Effector memory CD4-positive, alpha-beta T cell (primary cell): ENCODE measurements around the gene SPACA7.

Experiments
- DNase-seq, 3 donors: peaks; one replicate each; pipeline ENCODE4 v3.0.0-alpha.2; 2020
- H3K27ac ChIP-seq: 2 replicates; pipeline ENCODE4 v1.7.0; 2013; ENCODE audit warnings: mild to moderate bottlenecking, low read length, moderate library complexity; ENCODE audit not compliant: insufficient read depth, poor library complexity, severe bottlenecking
- H3K27me3 ChIP-seq: replicated peaks from 2 replicates; pipeline ENCODE4 v1.7.0; 2013; ENCODE audit warnings: mild to moderate bottlenecking, low read length; ENCODE audit not compliant: insufficient read depth, control insufficient read depth, poor library complexity, severe bottlenecking
- H3K36me3 ChIP-seq: 2 replicates; pipeline ENCODE4 v1.7.0; 2013; ENCODE audit warnings: mild to moderate bottlenecking, low read length, moderate library complexity; ENCODE audit not compliant: control insufficient read depth, insufficient read depth
- H3K4me1 ChIP-seq: 2 replicates; pipeline ENCODE4 v1.7.0; 2013; ENCODE audit warnings: low read length, mild to moderate bottlenecking; ENCODE audit not compliant: control insufficient read depth, insufficient read depth, poor library complexity, severe bottlenecking
- H3K4me3 ChIP-seq: 2 replicates; pipeline ENCODE4 v1.7.0; 2013; ENCODE audit warnings: low read length, low read depth, mild to moderate bottlenecking; ENCODE audit not compliant: insufficient read depth, poor library complexity, severe bottlenecking
- H3K9me3 ChIP-seq: 2 replicates; pipeline ENCODE4 v1.7.0; 2013; ENCODE audit warnings: mild to moderate bottlenecking, low read length, moderate library complexity; ENCODE audit not compliant: control insufficient read depth

Gene SPACA7

DNA sequence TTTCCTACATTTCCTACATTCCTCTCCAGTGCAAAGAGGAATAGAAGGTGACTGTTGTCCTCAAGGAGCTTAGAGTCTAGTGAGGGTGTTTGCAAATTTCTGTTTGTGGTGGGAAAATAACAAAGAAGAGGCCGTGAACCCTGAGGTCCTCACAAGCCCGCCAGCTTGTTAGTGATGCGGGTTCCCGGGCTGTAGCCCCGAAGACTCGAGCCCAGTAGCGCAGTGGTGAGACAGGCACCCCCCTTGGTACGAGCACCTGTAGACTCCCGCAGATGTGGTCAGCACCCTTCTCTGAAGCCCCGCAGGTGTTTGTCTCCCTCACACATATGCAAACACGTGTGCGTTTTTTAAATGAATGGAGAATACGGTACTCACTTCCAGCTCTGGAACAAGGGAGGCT is 26.5 kb upstream of the SPACA7 start:
- H3K9me3 ChIP-seq = no peaks in the 10 kb centered on the region
- DNase-seq = no peak

DNA sequence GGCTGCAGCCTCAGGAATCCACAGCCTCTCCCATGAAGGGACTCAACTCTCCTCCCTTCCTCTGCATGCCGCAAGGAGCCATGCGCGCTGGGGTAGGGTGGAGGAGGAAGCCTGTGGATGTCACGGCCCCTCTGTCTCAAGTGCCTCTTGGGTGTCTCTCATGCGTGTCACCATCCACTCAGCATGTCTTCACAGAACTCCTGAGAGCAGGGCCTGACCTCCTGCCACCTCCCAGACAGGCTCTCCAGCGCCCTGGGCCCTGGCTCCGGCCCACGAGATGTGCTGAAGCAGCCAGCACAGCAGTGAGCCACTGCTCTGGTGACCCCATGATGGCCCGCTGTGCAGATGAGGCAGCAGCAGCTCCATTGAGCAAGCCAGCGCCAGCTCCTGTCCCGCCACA is 25.9 kb upstream of the SPACA7 start:
- Histone ChIP-seq H3K27ac (no peak overlapping the region), H3K36me3 (no peaks in the 10 kb centered on the region), H3K9me3 (no peaks in the 10 kb centered on the region), H3K4me3 (no peak overlapping the region), H3K27me3 (peaks cover 4% of the 10 kb centered on the region), H3K4me1 (no peaks in the 10 kb centered on the region)
- no peak for DNase-seq

More for the DNA sequence above, 26.5 kb upstream of the SPACA7 start:
- H3K27ac ChIP-seq = no peak overlapping the region
- peaks cover 4% of the 10 kb centered on the region for H3K27me3 ChIP-seq
- no peak overlapping the region for H3K4me3 ChIP-seq
- no peaks in the 10 kb centered on the region for H3K4me1 ChIP-seq
- no peaks in the 10 kb centered on the region for H3K36me3 ChIP-seq

DNA sequence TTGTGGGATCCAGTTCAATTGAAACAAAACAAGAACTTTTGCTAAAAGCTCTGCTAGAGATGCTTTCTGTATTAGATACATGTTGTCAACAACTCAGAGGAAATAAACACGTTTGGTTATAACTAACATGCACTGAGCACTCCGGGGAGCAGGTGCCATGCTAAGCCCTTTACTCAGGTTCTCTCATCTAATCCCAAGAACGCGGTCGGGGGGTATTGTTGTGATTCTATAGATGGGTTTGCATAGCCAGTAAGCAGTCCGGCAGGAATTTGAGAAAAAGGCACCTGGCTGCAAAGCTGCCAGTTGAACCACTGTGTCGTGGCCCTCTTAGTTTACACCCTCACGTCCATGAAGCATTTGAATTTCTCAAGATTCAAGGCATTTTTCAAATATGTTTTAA is 24.3 kb upstream of the SPACA7 start:
- no peak overlapping the region for H3K4me3 ChIP-seq
- H3K9me3 ChIP-seq = no peaks in the 10 kb centered on the region
- no peak for DNase-seq
- no peak overlapping the region for H3K27ac ChIP-seq
- H3K36me3 ChIP-seq = no peaks in the 10 kb centered on the region
- no peaks in the 10 kb centered on the region for H3K4me1 ChIP-seq
- H3K27me3 ChIP-seq = peaks cover 4% of the 10 kb centered on the region

DNA sequence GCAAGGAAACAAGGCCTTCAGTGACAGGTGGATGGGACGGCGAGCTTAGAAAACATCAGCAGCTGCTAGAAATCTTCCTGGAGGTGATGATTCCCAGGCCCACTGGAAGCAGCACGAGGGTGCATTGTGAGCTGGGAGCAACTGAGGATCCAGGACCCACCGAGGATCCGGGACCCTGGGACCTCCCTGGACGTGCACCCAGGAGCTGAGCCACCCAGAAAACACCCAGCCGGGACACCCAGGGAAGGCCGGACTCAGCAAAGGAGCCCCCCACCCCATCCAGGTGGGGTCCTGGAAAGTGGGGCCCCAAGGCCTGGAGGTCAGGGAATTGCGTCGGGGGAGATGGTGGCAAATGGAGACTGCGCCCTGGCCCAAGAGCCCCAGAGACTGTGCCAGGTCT is 22.3 kb upstream of the SPACA7 start:
- no peaks in the 10 kb centered on the region for H3K9me3 ChIP-seq
- H3K4me1 ChIP-seq = no peaks in the 10 kb centered on the region
- DNase-seq = no peak
- H3K4me3 ChIP-seq = no peak overlapping the region
- no peak overlapping the region for H3K27ac ChIP-seq
- H3K27me3 ChIP-seq = no peaks in the 10 kb centered on the region
- no peaks in the 10 kb centered on the region for H3K36me3 ChIP-seq

DNA sequence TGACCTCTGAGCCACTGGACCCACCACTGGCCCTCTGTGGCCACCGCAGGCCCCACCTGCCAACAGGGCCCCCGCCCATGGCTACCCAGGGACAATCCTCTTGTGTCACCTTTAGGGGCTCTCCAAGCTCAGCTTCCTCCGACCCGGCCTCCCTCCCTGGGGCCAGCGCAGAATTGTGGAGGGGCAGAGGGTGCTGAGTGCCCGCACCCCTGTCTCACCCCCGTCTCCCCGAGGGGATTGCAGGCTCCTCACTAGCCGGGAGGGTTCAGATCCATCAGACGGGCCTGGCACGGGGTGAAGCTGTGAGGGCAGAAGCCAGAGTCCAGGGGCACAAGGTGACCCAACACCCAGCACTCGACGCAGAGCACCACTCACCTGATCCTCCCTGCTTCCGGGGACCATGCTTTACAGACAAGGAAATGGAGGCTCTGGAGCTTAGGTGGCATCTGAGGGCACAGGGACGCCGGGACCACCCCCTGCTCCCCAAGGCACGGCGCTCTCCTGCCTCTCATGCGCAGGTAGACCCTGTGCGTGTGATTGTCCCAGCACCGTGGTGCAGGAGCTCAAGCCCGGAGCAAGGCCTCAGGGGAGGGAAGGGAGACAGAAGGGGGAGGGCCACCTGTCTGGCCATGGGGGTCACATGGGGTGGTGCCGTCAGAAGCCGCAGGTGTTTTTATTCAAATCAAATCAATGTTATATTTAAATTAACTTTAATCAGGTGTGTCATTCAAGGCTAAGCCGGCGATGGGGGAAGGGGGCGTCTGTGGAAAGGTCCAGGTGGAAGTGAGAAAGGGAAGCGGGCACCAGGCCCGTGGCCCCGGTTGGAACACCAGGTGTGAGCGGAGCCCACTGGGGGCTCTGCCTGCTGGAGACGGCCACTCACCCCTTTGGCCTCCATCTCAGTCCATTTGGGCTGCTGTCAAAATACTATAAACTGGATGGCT is 21.6 kb upstream of the SPACA7 start:
- H3K27me3 ChIP-seq = no peaks in the 10 kb centered on the region
- H3K36me3 ChIP-seq = no peaks in the 10 kb centered on the region
- no peak for DNase-seq
- H3K4me1 ChIP-seq = no peaks in the 10 kb centered on the region
- no peak overlapping the region for H3K27ac ChIP-seq
- H3K4me3 ChIP-seq = no peak overlapping the region
- no peaks in the 10 kb centered on the region for H3K9me3 ChIP-seq

DNA sequence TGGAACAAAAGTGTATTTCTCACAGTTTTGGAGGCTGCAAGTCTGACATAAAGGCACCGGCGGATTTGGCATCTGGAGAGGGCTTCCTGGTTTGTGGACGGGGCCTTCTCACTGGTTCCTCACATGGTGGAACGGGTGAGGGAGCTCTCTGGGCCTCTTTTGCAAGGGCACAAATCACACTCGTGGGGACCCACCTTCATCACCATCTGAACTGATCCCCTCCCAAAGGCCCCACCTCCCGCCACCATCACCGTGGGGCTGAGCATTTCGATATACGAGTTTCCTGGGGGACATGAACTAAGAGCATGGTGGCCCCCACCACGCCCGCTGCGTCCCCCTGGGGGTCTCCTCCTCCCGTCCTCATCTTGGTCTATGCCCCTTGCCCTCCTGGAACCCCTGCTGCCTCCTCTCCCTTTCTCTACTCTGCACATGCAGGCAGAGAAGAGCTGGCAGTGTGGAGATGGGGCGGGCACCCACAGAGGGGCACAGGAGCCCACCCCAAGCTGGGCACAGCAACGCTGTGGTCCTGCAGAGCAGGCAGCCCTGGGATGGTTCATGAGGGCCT is 20.8 kb upstream of the SPACA7 start:
- H3K9me3 ChIP-seq = no peaks in the 10 kb centered on the region
- H3K27me3 ChIP-seq = no peaks in the 10 kb centered on the region
- H3K4me1 ChIP-seq = no peaks in the 10 kb centered on the region
- no peak overlapping the region for H3K27ac ChIP-seq
- DNase-seq = no peak
- no peak overlapping the region for H3K4me3 ChIP-seq
- H3K36me3 ChIP-seq = no peaks in the 10 kb centered on the region

DNA sequence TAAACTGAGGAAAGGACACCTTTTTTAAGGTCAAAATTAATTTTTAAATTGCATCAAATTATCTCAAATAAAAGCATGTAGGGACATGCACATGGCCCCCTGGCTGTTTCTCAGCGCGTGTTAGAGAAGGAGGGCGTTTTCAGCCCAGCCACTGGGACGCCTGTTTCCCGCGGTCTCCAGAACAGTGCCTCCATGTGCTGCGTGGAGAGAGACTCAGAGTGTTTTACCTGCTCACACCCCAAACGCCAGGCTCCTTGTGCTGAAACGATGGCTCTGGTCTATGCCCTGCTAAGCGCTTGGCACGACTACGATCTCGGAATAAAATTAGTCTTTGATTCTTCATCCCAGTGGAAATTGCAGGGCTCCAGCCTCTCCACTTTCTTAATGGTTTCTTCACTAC is 20.0 kb upstream of the SPACA7 start:
- Histone ChIP-seq H3K4me1 (no peaks in the 10 kb centered on the region), H3K9me3 (no peaks in the 10 kb centered on the region), H3K27me3 (no peaks in the 10 kb centered on the region), H3K4me3 (no peak overlapping the region), H3K36me3 (no peaks in the 10 kb centered on the region), H3K27ac (no peak overlapping the region)
- DNase-seq = no peak

DNA sequence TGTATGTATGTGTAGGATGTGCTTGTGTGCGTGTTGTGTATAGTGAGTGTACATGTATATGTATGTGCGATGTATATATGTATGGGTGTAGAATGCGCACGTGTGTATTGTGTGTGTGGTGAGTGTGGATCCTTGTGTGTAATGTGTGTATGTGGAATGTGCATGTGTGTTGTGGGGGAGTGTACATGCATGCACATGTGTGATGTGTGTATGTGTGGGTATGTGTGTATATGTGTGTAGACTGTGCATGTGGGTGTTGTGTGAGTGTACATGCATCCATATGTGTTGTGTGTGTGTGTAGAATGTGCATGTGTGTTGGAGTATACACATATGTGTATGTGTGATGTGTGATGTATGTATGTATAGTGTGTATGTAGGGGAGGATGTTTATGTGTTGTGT is 18.0 kb upstream of the SPACA7 start:
- Histone ChIP-seq H3K36me3 (no peaks in the 10 kb centered on the region), H3K27ac (no peak overlapping the region), H3K9me3 (no peaks in the 10 kb centered on the region), H3K4me1 (no peaks in the 10 kb centered on the region), H3K4me3 (no peak overlapping the region), H3K27me3 (no peaks in the 10 kb centered on the region)
- DNase-seq = no peak

DNA sequence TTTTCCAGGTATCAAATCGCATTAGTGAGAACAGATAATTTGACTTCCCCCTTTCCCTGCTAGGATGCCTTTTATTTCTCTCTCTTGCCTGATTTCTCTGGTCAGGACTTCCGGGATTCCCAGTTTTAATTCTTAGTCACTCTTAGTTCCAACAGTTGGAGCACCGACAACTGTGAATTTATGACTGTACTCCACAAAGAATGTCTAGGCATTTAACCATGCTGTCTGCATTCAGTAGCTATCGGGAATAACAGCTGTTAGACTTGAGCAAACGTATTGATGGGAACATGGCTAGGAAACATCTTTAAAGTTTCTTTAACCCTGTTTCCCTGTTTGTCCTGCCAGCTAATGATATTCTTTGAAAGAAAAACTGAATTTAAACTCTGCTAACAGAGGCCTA is 14.1 kb upstream of the SPACA7 start:
- H3K4me3 ChIP-seq = no peak overlapping the region
- no peaks in the 10 kb centered on the region for H3K9me3 ChIP-seq
- no peak overlapping the region for H3K27ac ChIP-seq
- no peak for DNase-seq
- H3K36me3 ChIP-seq = no peaks in the 10 kb centered on the region
- H3K4me1 ChIP-seq = no peaks in the 10 kb centered on the region
- no peaks in the 10 kb centered on the region for H3K27me3 ChIP-seq

DNA sequence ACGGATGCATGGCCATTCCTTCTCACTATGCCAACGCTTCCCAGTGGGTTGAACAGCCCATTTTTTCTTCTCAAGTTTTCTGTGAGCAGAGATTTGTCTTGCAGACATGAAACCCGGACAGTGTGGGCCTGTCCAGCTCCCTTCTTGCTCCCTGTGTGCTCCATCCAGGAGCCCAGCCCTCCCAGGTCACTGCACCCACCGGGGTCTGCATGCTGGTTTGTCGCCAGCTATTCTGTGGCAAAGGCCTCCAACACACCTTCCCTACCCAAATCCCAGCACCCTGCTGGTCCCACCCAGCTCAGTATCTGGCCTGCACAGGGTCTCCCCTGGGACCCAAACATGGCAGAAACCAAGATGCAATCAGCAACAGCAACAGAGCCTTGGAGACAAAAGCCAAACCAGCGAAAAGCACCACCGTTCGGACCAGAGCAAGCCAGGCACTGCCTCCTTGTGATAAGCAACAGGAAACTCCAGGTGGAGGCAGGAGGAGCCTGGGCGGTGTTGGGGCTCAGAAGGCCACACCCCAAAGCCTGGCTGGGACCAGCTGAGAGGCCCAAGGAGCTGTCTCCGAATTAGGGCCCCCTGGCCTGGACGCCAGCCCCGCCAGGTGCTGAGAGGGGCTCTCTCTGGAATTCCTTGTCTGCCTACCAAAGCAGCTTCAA is 12.2 kb upstream of the SPACA7 start:
- H3K27me3 ChIP-seq = no peaks in the 10 kb centered on the region
- no peak overlapping the region for H3K4me3 ChIP-seq
- H3K9me3 ChIP-seq = no peaks in the 10 kb centered on the region
- DNase-seq = no peak
- no peaks in the 10 kb centered on the region for H3K4me1 ChIP-seq
- H3K27ac ChIP-seq = no peak overlapping the region
- H3K36me3 ChIP-seq = no peaks in the 10 kb centered on the region
